IPS-15b (cell line): Measurements from ENCODE around the gene SNX4.
"Not testable (repeated sequence)": the region's sequence is repeated elsewhere in the genome, so short reads cannot be mapped to it uniquely, and the experiment has no call there.

ENCODE experiments used
- H3K27me3 ChIP-seq: one replicate; pipeline ENCODE4 v1.6.1; 2013; ENCODE audit warnings: low read length; ENCODE audit not compliant: control insufficient read depth, insufficient read depth
- H3K36me3 ChIP-seq: one replicate; pipeline ENCODE4 v1.6.1; 2013; ENCODE audit warnings: low read length; ENCODE audit not compliant: control insufficient read depth, insufficient read depth
- H3K4me1 ChIP-seq: one replicate; pipeline ENCODE4 v1.6.1; 2013; ENCODE audit warnings: mild to moderate bottlenecking, low read length; ENCODE audit not compliant: control insufficient read depth, insufficient read depth
- H3K4me3 ChIP-seq: one replicate; pipeline ENCODE4 v1.5.1; 2013; ENCODE audit warnings: low read depth, low read length
- H3K9ac ChIP-seq: one replicate; pipeline ENCODE4 v1.6.1; 2013; ENCODE audit warnings: low read depth, mild to moderate bottlenecking, low read length
- H3K9me3 ChIP-seq: one replicate; pipeline ENCODE4 v1.6.1; 2013; ENCODE audit warnings: mild to moderate bottlenecking, low read length; ENCODE audit not compliant: control insufficient read depth, insufficient read depth

SNX4 gene

DNA sequence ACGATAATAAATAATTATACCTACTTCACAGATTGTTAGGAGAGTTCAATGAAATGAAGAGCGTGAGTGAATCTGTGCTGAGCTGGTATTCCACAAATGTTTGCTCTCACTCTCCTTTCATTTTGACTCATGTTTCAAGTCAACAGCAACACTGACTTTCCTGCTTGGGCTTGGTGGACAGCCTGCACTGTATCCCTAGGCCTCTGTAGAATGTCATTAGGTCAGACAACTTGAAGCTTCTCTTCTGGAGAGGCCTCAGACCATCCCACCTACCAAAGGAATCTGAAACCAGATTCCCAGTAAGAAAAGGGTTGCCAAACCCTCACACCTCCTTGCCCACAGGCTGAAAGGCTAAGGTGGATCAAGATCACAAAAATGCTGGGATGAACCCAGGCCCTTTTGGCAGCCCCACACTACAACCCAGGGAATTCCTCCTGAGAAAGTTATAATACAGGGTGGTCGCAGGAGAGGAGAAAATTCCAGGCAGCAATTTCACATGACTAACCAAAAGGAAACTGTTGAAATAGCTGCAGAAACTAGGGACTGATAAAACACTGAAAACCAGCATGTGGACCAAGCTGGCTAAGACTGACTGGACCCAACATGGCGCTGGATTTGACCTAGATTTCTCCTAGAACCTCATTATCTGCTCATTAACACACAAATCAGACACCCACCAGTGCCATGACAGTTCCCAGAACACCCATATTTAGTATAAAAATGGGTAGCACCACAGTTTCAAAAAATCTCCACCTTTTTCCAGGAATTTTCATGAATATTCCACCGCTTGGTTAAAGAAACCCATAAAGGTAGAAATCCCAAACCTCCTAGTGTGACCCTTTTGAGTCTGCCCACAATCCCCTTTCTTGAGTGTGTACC, 87.9 kb downstream of the SNX4 start:
- Histone ChIP-seq H3K4me3 (no peak overlapping the region), H3K4me1 (peaks cover 10% of the 10 kb centered on the region), H3K9me3 (no peaks in the 10 kb centered on the region), H3K9ac (no peak overlapping the region), H3K27me3 (no peaks in the 10 kb centered on the region), H3K36me3 (no peaks in the 10 kb centered on the region)

DNA sequence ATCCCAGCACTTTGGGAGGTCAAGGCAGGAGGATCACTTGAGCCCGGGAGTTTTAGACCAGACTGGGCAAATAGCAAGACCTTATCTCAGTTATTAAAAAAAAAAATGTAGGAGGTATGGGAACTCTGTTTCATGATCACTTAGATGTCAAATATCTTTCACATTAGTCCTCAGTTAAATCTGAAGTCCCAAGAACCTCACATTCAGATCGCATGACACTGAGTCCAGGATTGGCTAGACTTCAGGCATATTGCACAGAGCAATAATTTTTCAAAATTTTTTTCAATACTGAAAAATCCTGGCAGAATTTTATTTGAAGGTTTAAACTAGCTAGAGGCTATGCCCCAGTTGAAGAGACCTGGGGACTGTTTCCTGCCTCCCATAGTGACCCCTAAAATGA, 88.6 kb downstream of the SNX4 start:
- no peak overlapping the region for H3K4me3 ChIP-seq
- no peak overlapping the region for H3K9ac ChIP-seq
- H3K36me3 ChIP-seq = no peaks in the 10 kb centered on the region
- no peaks in the 10 kb centered on the region for H3K27me3 ChIP-seq
- H3K4me1 ChIP-seq = peaks cover 6% of the 10 kb centered on the region
- H3K9me3 ChIP-seq = no peaks in the 10 kb centered on the region

DNA sequence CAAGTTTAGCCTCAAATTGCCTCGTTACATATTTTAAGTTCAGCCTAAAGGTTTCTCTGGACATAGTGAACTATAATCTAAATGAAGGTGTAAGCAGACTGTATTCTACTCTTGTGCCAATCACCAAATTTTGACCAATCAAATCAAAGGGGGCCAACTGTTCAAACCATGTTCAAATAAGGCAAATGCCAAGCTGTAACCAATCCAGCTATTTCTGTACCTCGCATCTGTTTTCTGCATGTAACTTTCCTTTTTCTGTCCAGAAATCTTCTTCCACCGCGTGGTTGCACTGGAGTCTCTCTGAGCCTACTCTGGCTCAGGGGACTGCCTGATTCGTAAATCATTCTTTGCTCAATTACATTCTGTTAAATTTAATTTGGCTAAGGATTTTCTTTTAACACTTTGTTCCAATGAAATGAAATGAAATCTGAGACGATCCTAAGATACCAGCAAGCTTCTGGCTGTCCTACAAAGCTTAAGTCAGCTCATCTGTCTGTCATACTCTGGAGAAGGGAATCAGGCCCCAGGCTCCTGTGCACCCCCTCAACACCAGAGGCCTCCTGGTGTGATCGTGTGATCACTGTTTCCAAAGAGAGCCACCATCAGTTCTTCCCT, 91.7 kb downstream of the SNX4 start:
- no peaks in the 10 kb centered on the region for H3K9me3 ChIP-seq

GRCh38 chr3:125418306-125418705, 101.7 kb downstream of the SNX4 start:
- no peaks in the 10 kb centered on the region for H3K36me3 ChIP-seq
- no peak overlapping the region for H3K9ac ChIP-seq
- H3K4me1 ChIP-seq = no peaks in the 10 kb centered on the region
- H3K27me3 ChIP-seq = no peaks in the 10 kb centered on the region
- H3K9me3 ChIP-seq = no peaks in the 10 kb centered on the region
- no peak overlapping the region for H3K4me3 ChIP-seq

More for the DNA sequence above, 91.7 kb downstream of the SNX4 start:
- H3K4me1 ChIP-seq = no peaks in the 10 kb centered on the region
- H3K27me3 ChIP-seq = no peaks in the 10 kb centered on the region
- no peak overlapping the region for H3K4me3 ChIP-seq
- no peaks in the 10 kb centered on the region for H3K36me3 ChIP-seq
- H3K9ac ChIP-seq = no peak overlapping the region

- no peak overlapping the region for H3K4me3 ChIP-seq
- H3K9ac ChIP-seq = no peak overlapping the region
- no peaks in the 10 kb centered on the region for H3K27me3 ChIP-seq
- no peaks in the 10 kb centered on the region for H3K36me3 ChIP-seq
- H3K9me3 ChIP-seq = no peaks in the 10 kb centered on the region
- H3K4me1 ChIP-seq = no peaks in the 10 kb centered on the region
These were observed 103.8 kb downstream of the SNX4 start for GRCh38 chr3:125416235-125416634.

DNA sequence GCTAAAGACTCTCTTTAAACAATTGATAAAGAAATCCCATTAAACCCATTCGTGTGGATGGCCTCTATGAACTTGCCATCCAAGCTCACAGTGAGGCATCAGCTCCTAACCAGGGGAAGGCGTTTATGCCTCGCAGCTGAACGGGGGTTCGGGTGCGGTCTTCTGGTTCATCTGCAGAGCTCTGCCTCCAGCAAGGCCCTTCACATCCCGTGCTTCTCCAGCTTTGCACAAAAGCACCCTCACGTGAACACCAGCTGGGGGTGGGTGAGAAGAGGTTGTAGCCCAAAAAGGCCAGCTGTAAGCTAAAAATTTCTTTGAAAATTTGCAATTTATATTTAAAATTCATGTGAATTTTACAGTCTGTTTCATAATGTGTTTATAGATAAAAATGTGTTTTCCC, 105.3 kb downstream of the SNX4 start:
- Histone ChIP-seq H3K36me3 (no peaks in the 10 kb centered on the region), H3K9ac (no peak overlapping the region), H3K9me3 (no peaks in the 10 kb centered on the region), H3K4me3 (no peak overlapping the region), H3K4me1 (no peaks in the 10 kb centered on the region), H3K27me3 (no peaks in the 10 kb centered on the region)

- Histone ChIP-seq H3K4me1 (no peaks in the 10 kb centered on the region), H3K4me3 (no peak overlapping the region), H3K27me3 (no peaks in the 10 kb centered on the region), H3K9ac (no peak overlapping the region), H3K9me3 (no peaks in the 10 kb centered on the region), H3K36me3 (no peaks in the 10 kb centered on the region)
These were observed 109.1 kb downstream of the SNX4 start for GRCh38 chr3:125410922-125411321.

GRCh38 chr3:125406070-125406469, 113.9 kb downstream of the SNX4 start:
- Histone ChIP-seq H3K27me3 (no peaks in the 10 kb centered on the region), H3K9me3 (no peaks in the 10 kb centered on the region), H3K4me3 (no peak overlapping the region), H3K4me1 (no peaks in the 10 kb centered on the region), H3K36me3 (no peaks in the 10 kb centered on the region), H3K9ac (no peak overlapping the region)

DNA sequence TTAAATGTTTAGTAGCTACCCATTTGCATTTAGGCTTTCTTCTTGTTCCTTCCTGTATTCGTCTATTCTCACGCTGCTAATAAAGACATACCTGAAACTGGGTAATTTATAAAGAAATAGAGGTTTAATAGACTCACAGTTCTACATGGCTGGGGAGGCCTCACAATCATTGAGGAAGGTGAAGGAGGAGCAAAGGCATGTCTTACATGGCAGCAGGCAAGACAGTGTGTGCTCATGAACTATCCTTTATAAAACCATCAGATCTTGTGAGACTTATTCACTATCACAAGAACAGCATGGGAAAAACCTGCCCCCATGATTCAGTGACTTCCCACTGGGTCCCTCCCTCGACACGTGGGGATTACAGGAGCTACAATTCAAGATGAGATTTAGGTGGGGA, 114.5 kb downstream of the SNX4 start:
- H3K9me3 ChIP-seq, H3K27me3 ChIP-seq, H3K4me3 ChIP-seq, H3K9ac ChIP-seq, H3K36me3 ChIP-seq, H3K4me1 ChIP-seq: not testable (repeated sequence)

DNA sequence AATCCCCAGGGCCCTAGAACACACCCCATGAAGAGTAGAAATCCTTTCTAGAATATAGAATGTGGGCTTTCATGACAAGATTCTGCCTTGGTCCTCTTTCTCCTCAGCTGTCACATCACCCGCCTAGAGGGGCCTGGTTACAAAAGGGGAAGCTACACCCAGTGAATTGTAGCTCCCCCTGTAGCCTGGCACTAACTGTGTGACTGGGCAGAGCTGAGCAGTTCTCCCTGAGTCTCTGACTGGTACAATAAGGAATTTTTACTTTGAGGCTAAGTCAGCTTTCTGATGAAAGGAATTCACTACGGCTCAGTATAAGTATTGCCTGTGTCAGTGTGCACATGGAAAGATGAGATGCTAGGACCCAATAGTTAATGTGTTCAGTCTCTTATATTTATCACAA, 116.2 kb downstream of the SNX4 start:
- Histone ChIP-seq H3K4me1 (no peaks in the 10 kb centered on the region), H3K4me3 (no peak overlapping the region), H3K9me3 (no peaks in the 10 kb centered on the region), H3K9ac (no peak overlapping the region), H3K36me3 (no peaks in the 10 kb centered on the region), H3K27me3 (peaks cover 16% of the 10 kb centered on the region)

GRCh38 chr3:125402639-125403038, 117.4 kb downstream of the SNX4 start:
- H3K27me3 ChIP-seq = peaks cover 26% of the 10 kb centered on the region
- no peaks in the 10 kb centered on the region for H3K36me3 ChIP-seq
- H3K4me3 ChIP-seq = no peak overlapping the region
- H3K9me3 ChIP-seq = no peaks in the 10 kb centered on the region
- H3K9ac ChIP-seq = no peak overlapping the region
- no peaks in the 10 kb centered on the region for H3K4me1 ChIP-seq

- Histone ChIP-seq H3K4me3 (no peak overlapping the region), H3K9ac (no peak overlapping the region), H3K4me1 (no peaks in the 10 kb centered on the region), H3K9me3 (no peaks in the 10 kb centered on the region), H3K36me3 (no peaks in the 10 kb centered on the region), H3K27me3 (peaks cover 28% of the 10 kb centered on the region)
These were observed 118.6 kb downstream of the SNX4 start for GRCh38 chr3:125401402-125401801.
